Fibroblast of peridontal ligament (primary cell): ENCODE measurements around the gene SNCB.
"Not testable (repeated sequence)": the region's sequence is repeated elsewhere in the genome, so short reads cannot be mapped to it uniquely, and the experiment has no call there.

Experiments used
- DNase-seq: peaks from one replicate; pipeline ENCODE4 v3.0.0-alpha.2; 2010; ENCODE audit errors: extremely low read depth

Gene SNCB

GRCh38 chr5:176597417-176598389 is 32.6 kb downstream of the SNCB start:
- no peak for DNase-seq

DNA sequence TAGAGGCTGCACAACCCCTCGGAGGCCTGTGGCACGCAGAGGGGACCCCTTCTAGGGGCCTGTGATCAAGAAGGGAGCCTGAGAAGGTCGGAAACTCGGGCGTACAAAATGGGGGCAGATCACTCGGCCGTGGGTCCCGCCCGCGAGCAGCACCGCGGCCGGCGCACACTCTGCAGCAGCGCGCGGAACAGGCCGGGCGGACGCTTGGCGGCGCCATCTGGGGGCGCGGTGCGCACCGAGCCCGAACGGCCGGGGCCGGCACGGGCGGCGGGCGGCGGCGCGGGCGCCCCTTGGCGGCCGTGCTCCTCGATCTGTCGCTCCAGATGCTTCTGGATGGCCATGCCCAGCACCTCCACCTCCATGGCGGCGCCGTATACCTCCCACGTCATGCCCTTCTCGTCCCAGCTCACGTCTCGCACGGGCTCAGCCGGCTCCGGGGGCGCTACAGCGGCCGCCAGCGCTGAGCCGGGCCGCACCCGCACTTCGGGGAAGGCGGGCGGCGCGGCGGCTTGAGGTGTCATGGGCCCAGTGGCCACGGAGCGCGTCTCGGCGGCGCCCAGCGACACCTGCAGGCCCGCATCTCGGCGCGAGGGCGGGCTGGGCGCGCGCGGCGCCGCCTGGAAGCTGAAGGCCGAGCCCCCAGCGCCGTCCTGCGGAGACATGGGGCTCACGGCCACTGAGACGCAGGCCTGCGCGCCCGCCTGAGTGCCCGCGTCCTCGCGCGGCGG is 33.5 kb downstream of the SNCB start:
- DNase-seq, result peak; percentile 21

- DNase-seq, result no peak
Measured at GRCh38 chr5:176596069-176596644, 34.2 kb downstream of the SNCB start.

DNA sequence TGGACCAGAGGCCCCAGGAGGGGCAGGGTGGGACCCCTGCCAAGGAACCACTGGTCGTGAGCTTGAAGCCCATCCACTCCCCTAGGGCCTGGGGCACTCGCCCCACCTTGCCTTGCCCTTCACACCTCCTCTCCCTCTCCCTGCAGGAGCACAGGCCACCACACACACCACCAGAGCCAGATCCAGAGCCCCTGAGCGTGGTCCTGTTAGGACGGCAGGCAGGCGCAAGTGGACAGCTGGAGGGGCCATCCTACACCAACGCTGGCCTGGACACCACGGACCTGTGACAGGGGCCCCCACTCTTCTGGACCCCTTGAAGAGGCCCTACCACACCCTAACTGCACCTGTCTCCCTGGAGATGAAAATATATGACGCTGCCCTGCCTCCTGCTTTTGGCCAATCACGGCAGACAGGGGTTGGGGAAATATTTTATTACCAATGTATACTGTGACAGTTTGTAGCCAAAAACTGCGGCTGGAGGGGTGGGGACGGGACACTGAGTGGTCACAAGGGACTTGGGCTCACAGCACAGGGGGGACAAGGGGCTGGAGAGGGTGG is 34.9 kb downstream of the SNCB start:
- DNase-seq, result no peak

DNA sequence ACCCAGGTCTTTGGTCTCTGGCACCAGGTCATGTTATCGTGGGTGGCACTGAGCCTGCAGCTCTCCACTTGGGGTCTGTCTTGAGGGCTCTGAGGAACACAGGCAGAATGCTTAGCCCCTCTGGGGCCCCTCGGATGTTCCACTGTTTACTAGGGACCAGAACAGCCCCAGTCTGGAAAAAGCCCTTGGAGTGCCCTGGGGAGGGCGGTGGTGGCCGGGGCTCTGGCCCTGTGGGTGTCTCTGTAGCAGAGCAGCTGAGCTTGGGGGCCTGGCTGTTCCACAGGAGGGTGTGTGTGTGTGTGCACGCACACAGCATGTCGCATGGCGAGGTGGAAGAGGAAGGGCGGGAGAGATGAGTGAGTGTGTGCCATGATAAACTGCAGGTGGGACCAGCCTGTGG is 35.8 kb downstream of the SNCB start:
- no peak for DNase-seq

DNA sequence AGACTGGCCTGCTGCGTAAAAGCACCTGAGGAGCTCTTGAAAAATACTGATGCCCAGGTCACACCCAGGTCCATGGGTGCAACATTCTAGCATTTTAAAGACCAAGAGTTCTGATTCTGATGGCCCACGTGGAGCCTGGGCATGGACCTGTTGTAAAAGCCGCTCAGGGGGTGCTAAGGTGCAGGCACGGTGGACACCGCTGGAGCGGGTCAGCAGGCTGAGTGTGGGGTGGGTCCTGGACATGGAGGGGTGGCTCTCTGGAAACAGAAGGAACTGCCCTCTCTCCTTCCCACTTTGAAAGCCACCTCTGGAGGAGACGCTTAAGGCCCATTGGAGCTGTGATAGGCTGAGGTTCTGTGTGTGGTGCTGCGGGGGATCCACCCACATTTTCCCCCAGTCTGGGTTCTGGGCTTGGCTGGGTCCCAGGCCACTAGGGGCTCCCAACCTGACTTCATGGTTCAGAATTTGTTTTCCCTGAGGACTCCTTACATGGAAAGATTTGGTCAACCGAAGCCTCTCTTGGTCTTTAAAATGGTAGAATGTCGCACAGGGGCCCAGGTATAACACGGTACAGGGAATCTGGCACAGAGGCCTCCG is 37.0 kb downstream of the SNCB start:
- no peak for DNase-seq

- DNase-seq, result no peak
Measured at GRCh38 chr5:176592573-176592972, 37.8 kb downstream of the SNCB start.

- not testable (repeated sequence) for DNase-seq
Measured at GRCh38 chr5:176591667-176592066, 38.7 kb downstream of the SNCB start.

DNA sequence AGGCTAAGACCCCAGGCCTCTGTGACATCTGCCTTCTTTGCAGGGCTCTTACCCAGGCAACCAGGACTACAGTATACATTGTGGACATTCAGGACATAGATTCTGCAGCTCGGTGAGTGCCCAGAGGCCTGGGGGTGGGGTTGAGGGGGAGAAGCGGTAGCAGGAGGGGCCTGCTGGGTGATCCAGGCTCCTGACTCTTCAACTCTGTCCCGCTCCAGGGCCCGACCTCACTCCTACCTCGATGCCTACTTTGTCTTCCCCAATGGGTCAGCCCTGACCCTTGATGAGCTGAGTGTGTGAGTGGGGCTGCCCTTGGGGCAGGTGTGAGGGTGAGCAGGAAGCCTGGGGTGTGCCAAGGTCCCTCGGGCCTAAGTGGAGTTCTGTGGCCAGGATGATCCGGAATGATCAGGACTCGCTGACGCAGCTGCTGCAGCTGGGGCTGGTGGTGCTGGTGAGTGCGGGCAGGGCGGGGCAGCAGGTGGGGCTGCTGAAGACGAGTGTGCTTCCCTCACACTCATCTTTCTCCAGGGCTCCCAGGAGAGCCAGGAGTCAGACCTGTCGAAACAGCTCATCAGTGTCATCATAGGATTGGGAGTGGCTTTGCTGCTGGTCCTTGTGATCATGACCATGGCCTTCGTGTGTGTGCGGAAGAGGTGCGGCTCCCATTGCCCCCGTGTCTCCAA is 40.2 kb downstream of the SNCB start:
- no peak for DNase-seq

DNA sequence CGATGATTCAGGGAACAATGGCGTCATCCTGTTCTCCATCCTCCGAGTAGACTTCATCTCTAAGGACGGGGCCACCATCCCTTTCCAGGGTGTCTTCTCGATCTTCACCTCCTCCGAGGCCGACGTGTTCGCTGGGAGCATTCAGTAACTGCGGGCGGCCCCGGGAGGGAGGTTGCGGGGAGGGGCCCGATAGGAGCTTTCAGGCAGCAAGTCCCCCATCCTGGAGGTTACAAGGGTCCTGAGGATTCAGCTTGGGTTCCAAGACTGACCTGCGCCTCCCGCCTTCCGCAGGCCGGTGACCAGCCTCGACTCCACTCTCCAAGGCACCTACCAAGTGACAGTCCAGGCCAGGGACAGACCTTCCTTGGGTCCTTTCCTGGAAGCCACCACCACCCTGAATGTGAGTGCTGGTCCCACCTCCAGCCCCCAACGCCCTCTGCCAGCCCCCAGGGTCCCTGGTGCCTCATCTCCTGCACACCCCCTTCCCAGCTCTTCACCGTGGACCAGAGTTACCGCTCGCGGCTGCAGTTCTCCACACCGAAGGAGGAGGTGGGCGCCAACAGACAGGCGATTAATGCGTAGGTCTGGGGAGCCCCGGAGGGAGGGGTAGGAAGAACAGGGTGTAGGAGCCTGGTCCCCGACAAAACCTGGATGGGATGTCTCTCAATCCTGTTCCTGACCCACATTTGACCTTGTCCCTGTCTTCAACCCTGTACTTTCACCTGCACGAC is 41.1 kb downstream of the SNCB start:
- DNase-seq, result no peak

- no peak for DNase-seq
Measured at GRCh38 chr5:176588297-176588696, 42.0 kb downstream of the SNCB start.

GRCh38 chr5:176587398-176587797 is 42.9 kb downstream of the SNCB start:
- no peak for DNase-seq

DNA sequence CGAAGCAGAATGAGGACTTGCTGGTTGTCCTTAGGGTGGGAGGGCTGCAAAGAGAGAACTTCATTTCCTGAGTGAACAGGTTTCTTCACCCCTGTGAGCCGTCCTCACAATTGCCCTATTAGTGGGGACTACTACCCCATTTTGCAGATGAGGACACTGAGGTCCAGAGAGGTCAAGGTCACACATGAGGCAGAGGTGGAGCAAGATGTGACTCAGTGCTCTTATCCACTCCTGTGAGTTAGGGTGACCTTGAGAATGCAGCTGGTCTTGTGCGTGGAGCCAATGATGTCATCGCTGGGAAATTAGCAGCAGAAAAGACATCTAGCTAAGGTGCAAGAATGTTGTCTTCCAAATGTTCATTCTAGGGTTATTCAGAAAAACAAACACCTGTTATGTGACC is 47.3 kb downstream of the SNCB start:
- no peak for DNase-seq

GRCh38 chr5:176581361-176581760 is 49.0 kb downstream of the SNCB start:
- no peak for DNase-seq

DNA sequence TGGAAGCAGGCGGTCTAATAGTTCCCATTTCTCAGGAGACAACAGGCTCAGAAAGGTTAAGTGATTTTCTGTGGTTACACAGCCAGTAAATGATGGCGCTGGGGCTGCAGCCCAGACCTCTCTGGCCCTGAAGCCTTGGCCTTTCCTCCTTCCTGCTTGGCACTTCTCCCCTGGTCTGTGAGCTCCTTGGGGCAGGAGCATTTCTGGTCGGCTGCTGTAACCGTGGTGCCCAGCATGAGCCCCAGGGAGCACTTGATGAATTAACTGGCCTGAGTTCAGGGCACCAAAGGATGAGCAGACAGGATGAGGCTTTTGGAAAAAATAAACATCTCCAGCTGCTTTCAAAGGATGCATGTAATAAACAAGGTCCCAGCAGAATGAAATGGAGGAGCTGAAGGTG is 51.0 kb downstream of the SNCB start:
- DNase-seq, result no peak

GRCh38 chr5:176578391-176578808 is 51.9 kb downstream of the SNCB start:
- DNase-seq, result no peak

DNA sequence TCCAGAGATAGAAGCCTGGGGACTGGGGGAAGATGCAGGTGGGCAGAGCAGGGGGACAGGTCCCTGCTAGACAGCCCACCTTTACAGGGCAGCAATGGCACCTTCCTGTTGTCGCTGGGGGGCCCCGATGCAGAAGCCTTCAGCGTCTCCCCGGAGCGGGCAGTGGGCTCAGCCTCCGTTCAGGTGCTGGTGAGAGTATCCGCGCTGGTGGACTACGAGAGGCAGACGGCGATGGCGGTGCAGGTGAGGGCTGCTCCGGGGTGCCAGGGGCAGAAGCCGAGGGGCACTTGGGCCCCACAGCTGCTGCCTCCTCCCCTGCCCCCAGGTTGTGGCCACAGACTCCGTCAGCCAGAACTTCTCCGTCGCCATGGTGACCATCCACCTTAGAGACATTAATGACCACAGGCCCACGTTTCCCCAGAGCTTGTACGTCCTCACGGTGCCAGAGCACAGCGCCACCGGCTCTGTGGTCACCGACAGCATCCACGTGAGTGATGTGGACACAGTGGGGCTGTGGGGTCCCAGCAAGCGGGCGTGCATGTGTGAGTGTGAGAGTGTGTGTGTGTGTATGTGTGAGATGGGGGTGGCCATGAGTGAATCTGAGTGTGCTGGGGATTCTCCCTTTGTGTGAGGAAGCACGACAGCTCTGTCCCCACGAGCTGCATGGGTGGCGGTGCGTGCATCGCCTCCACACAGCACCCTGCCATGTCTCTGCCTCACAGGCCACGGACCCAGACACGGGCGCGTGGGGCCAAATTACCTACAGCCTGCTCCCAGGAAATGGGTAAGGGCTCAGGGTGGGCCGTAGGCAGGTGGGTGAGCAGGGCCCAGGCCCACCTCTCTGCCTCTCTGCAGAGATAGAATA is 52.8 kb downstream of the SNCB start:
- DNase-seq, result no peak

DNA sequence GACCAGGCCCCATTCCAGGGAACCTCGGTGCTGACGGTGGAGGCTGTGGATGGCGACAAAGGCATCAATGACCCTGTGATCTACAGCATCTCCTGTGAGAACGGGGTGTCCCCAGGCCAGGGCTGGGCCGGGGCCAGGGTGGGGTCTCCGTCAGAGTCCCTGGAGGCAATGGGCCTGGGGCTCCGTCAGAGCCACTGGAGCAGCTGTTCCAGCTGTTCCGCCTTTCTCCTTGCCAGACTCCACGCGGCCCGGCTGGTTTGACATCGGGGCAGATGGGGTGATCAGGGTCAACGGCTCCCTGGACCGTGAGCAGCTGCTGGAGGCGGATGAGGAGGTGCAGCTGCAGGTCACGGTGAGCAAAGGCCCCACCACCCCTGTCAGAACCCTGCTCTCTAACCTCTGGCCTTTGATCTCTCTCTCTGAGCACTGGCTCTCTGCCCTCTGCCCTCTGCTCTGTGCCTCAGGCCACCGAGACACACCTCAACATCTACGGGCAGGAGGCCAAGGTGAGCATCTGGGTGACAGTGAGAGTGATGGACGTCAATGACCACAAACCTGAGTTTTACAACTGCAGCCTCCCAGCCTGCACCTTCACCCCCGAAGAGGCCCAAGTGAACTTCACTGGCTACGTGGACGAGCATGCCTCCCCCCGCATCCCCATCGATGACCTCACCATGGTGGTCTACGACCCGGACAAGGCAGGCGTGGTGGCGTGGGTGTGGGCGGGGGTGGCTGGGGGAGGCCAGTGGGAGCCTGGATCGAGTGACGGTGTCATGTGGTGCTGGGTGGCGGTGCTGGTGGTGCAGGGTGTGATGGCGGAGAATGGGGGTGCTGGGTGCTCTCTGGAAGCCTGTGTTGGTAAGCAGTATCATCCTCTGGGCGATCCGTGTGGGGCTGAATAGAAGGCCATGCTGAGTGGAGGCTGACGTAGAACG is 54.6 kb downstream of the SNCB start:
- no peak for DNase-seq
